Stimulated activated memory B cell treated with anti-CD40 and anti-IgM and Interleukin-4, amounts not matched to agents 10 μg/mL and 1 μg/mL and 100 μg/mL, for 72 hours (primary cell): ENCODE measurements around the gene NEK10.

Experiments used
- ATAC-seq: fragments of 150-1000 bp; cut with Tn5 transposase; 2 replicates; pipeline ENCODE4 v1.10.0; 2021
- H3K27ac Mint-ChIP-seq: one replicate; pipeline ENCODE4 v1.8.0; 2022; ENCODE audit warnings: mild to moderate bottlenecking, mixed read lengths
- H3K27me3 Mint-ChIP-seq: one replicate; pipeline ENCODE4 v1.8.0; 2022; ENCODE audit warnings: mixed read lengths
- H3K36me3 Mint-ChIP-seq: one replicate; pipeline ENCODE4 v1.8.0; 2022; ENCODE audit warnings: mixed read lengths
- H3K4me1 Mint-ChIP-seq: one replicate; pipeline ENCODE4 v1.8.0; 2022; ENCODE audit warnings: mixed read lengths
- H3K4me3 Mint-ChIP-seq: one replicate; pipeline ENCODE4 v1.8.0; 2022; ENCODE audit warnings: mild to moderate bottlenecking, moderate library complexity, mixed read lengths
- H3K9me3 Mint-ChIP-seq: one replicate; pipeline ENCODE4 v1.8.0; 2022; ENCODE audit warnings: mixed read lengths

NEK10 gene

DNA sequence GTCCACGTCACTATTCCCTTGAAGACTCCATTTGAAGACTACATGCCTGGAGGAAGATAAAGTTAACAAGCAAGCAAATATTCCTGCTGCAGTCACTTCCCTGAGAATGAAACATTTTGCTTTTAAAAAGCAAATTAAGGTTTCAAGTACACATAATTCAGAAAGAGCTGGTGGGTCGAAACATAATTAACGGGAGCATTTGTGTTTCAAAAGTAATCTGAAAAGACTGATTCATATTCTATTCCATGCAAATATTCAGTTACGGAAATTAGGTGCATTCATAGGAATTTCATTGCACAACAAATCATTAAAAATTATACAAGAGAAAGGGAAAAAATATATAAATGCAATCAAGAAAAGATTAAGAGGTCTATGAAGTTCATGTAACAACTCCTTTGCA lies 260.9 kb downstream of the NEK10 start:
- no peak for ATAC-seq
- H3K27ac Mint-ChIP-seq: no peak overlapping the region

DNA sequence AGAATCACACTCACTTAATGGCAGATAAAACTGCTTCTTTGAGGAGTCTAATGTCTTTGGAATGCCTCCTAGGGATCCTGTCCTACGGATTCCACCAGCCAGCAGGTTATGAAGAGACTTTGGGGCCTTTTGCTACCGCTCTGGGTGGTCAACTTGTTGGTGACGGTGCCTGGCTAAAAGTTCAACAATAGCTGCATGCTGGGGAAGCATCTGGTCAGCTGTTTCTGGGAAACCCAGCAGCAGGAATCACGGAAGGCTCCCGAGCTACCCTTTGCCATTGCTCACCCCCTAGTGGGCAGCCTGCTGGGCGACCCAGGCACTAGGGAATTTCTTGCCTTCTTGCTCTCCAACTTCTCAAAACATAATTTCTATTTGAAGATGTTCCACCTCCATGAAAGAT lies 263.3 kb downstream of the NEK10 start:
- H3K9me3 Mint-ChIP-seq: no peaks in the 10 kb centered on the region
- H3K27ac Mint-ChIP-seq: no peak overlapping the region
- no peak for ATAC-seq
- H3K36me3 Mint-ChIP-seq: no peaks in the 10 kb centered on the region
- no peak overlapping the region for H3K4me3 Mint-ChIP-seq
- no peaks in the 10 kb centered on the region for H3K27me3 Mint-ChIP-seq
- H3K4me1 Mint-ChIP-seq: no peaks in the 10 kb centered on the region

More for the DNA sequence above, 260.9 kb downstream of the NEK10 start:
- Mint-ChIP-seq H3K36me3 (no peaks in the 10 kb centered on the region), H3K4me3 (no peak overlapping the region), H3K4me1 (no peaks in the 10 kb centered on the region), H3K9me3 (no peaks in the 10 kb centered on the region), H3K27me3 (no peaks in the 10 kb centered on the region)

DNA sequence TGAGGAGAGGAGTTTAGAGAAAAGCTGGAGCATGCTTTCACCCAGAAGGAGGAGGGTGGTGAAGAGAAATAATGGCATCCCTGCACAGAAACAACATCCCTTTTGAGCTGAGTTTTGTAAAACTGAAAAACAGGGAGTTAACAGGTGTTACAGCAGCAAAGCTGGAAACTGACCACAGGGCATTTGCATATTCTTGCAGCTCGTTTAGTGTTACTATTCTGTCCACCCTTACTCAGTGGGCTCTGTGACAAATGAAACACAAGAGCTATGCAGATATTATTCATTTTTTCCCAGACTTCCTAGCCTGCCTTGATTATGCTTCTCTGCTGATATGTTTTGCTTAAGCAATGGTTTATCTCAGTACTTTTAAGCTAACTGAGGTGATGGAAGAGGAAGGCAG lies 272.0 kb downstream of the NEK10 start:
- Mint-ChIP-seq H3K4me3 (no peak overlapping the region), H3K36me3 (no peaks in the 10 kb centered on the region), H3K4me1 (peaks cover 6% of the 10 kb centered on the region), H3K27ac (no peak overlapping the region), H3K9me3 (no peaks in the 10 kb centered on the region), H3K27me3 (no peaks in the 10 kb centered on the region)
- ATAC-seq: no peak

DNA sequence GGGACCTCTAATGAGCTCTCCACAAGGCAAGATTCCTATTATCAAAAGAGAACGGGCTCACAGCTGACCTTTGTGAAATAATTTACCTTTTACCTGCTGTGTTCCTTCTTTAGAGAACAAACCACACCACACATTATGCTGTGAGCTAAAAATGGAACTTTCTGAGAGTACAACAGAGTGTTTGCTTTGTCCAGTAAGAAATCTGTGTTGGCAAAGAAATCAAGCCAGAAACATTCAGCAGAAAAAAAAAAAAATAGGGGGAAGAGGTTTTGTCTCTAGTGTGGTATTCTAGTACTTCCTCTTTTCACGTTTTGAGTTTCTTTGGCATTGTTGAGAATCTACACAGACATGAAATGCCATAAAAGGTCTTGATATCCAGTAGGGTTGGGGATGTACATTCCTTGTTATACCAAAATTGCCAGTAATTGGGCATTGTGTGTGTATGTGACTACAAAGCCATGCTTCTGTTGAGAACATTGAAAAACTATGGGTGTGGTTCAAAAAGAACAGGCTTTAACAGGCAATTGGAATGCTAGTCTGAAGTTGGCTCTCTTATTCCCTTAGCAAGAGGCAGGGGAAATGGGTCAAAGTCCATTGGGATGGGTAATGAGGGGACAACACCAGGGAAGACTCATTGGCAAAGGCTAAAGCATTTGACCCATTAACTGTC lies 273.5 kb downstream of the NEK10 start:
- H3K4me1 Mint-ChIP-seq: peaks cover 6% of the 10 kb centered on the region
- H3K36me3 Mint-ChIP-seq: no peaks in the 10 kb centered on the region
- H3K9me3 Mint-ChIP-seq: no peaks in the 10 kb centered on the region
- H3K27ac Mint-ChIP-seq: no peak overlapping the region
- H3K4me3 Mint-ChIP-seq: no peak overlapping the region
- no peak for ATAC-seq
- no peaks in the 10 kb centered on the region for H3K27me3 Mint-ChIP-seq

DNA sequence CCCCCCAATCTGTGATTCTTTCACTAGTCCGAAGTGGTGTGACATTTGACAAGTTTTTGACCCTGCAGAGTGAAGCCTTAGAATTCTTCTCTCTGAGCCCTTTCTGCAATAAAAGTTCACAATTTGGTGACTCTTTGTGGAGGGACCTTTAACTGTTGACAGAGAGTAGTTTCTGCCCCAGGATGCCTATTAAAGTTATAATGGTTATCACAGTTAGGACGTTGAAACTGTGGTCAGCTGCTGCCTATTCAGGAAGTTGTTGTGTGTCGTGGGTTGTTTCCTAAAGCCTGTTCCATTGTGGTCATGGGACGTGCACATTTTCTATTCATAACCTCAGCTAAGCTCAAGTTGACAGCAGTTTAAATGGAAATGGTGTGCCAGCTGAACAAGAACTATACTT lies 274.5 kb downstream of the NEK10 start:
- ATAC-seq: no peak
- Mint-ChIP-seq H3K4me3 (no peak overlapping the region), H3K4me1 (peaks cover 6% of the 10 kb centered on the region), H3K27me3 (no peaks in the 10 kb centered on the region), H3K9me3 (no peaks in the 10 kb centered on the region), H3K36me3 (no peaks in the 10 kb centered on the region), H3K27ac (no peak overlapping the region)

DNA sequence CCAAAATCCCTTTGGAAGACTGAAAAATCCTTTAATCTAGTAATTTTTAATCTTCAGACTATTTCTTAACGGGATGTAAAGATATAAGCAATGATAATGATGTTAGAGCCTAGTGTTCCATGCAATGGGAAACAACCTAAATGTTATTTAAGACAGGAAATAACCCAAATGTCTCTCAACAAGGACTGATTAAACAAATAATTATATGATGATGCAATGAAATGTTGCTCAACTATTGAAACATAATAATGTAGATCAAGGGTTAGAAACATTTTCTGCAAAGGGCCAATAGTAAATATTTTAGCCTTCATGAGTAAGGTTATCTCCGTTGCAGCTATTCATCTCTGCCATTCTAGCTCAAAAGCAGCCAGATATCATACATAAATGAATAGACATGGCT lies 275.4 kb downstream of the NEK10 start:
- no peak overlapping the region for H3K4me3 Mint-ChIP-seq
- H3K4me1 Mint-ChIP-seq: peaks cover 6% of the 10 kb centered on the region
- no peaks in the 10 kb centered on the region for H3K9me3 Mint-ChIP-seq
- no peak overlapping the region for H3K27ac Mint-ChIP-seq
- no peaks in the 10 kb centered on the region for H3K36me3 Mint-ChIP-seq
- H3K27me3 Mint-ChIP-seq: no peaks in the 10 kb centered on the region
- no peak for ATAC-seq

DNA sequence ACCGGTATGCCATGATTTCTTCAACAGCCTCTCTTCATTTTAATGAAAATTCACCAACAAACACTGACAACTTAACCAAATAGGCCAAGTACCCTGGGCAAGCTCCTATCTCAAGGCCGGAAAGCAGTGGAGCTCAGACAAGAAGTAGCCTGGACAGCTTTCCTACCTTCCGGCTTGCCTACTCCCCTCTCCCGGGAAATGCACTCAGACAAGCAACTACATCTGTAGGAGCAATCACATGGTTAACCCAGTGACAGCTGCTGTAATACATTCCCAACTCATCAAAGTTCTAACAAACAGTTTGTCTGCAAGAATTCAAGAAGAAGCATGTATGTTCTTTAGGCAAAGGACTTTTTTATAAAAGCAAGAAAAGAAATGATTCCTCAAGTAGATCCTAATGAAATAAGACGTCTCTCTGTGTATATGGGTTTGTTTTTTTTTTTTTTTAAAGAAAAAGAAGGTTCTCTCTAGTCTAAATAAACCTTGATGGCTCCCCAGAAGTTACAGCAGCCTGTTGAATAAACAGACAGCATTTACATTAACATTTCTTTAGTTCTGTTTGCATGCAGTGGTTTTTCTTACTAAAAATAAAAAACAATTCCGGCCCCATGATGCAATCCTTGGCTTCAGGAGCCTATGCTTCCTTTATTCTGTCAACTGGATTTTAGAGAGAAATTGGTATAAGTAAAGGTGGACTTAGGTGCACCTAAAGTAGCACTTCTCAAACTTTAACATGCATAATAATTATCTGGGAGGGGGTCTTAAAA lies 278.7 kb downstream of the NEK10 start:
- no peaks in the 10 kb centered on the region for H3K4me1 Mint-ChIP-seq
- no peak overlapping the region for H3K27ac Mint-ChIP-seq
- no peaks in the 10 kb centered on the region for H3K36me3 Mint-ChIP-seq
- ATAC-seq: no peak
- no peak overlapping the region for H3K4me3 Mint-ChIP-seq
- no peaks in the 10 kb centered on the region for H3K9me3 Mint-ChIP-seq
- no peaks in the 10 kb centered on the region for H3K27me3 Mint-ChIP-seq

DNA sequence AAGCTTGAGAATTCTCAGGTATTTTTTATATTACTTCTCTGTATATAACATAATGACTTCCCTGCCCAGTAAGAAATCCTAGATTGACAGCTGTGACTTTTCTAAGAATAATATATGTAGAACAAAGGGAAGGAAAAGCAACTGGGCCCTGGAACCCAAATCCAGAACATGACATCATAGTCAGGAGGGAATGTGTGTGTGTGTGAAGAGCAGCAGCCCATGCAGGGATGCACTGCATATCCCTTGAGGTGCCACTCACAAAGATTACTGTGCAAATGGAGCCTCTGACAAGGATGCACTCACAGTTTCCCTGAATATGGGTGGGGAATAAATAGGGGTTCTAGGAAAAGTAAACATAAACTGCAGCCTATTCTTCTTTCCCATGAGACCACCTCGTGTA lies 279.5 kb downstream of the NEK10 start:
- Mint-ChIP-seq H3K9me3 (no peaks in the 10 kb centered on the region), H3K27me3 (no peaks in the 10 kb centered on the region)

DNA sequence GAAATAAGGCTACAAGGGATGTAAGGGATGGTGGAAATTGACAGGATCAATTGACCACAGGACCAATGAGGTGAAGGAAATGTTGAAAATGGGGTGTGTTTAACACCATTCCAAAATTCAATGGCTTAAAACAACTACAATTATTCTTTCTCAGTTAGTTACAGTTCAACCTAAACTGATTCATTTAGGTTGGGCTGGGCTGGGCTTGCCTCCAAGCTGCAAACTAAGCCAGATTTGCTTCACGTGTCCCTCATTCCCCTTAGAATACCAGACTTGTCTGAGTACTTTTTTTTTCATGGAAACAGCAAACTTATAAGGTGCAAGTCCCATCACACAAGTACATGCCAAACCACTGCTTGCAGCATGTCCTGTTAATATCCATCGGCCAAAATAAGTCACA lies 280.1 kb downstream of the NEK10 start:
- Mint-ChIP-seq H3K4me1 (no peaks in the 10 kb centered on the region), H3K36me3 (no peaks in the 10 kb centered on the region), H3K27ac (no peak overlapping the region), H3K4me3 (no peak overlapping the region), H3K27me3 (no peaks in the 10 kb centered on the region), H3K9me3 (no peaks in the 10 kb centered on the region)
- no peak for ATAC-seq

More for the DNA sequence above, 279.5 kb downstream of the NEK10 start:
- H3K36me3 Mint-ChIP-seq: no peaks in the 10 kb centered on the region
- no peak overlapping the region for H3K27ac Mint-ChIP-seq
- no peak overlapping the region for H3K4me3 Mint-ChIP-seq
- H3K4me1 Mint-ChIP-seq: no peaks in the 10 kb centered on the region
- ATAC-seq: no peak

DNA sequence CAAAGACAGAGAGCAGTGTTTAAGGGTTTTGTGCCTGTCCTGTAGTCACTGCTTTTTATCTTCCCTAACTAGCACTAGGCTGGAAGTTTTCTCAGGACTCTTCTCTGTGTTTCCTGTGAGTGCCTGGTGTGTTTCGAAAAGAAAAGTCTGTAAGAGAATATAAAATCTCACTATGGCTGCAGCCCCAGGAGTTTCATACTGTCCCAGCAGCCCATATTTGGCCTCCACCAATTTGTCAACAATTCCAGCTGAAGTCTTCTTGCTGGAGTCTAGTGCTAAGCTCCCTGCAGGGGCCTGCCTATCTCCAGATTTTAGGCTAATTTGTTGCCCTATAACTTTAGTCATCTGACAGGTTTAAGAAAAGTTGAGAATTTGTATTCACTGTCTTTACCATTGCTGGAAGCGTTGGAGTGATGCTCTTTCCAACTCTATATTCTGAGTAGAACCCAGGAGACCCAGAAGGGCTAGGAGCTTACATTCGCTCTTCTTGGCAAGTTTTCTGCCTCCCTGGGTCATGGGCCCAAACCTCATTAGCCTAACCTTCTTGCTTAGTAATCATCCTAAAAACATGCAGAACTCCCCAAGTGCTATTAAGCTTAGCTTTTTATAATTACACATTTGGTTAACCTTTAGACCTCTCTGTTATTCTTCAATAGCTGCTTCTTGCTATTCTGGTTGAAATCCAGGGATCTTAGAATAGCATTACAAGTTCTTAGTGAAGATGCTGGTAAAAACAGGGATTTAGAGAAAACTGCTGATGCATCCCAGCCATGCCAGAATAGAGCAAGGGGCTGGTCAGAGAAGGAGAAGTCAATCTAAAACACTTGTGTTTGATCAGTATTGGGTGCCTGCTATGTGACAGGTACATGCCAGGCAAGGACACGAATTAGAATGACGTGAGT lies 283.1 kb downstream of the NEK10 start:
- H3K36me3 Mint-ChIP-seq: no peaks in the 10 kb centered on the region
- H3K4me3 Mint-ChIP-seq: no peak overlapping the region
- no peaks in the 10 kb centered on the region for H3K9me3 Mint-ChIP-seq
- no peaks in the 10 kb centered on the region for H3K27me3 Mint-ChIP-seq
- no peak for ATAC-seq
- no peaks in the 10 kb centered on the region for H3K4me1 Mint-ChIP-seq
- H3K27ac Mint-ChIP-seq: no peak overlapping the region

DNA sequence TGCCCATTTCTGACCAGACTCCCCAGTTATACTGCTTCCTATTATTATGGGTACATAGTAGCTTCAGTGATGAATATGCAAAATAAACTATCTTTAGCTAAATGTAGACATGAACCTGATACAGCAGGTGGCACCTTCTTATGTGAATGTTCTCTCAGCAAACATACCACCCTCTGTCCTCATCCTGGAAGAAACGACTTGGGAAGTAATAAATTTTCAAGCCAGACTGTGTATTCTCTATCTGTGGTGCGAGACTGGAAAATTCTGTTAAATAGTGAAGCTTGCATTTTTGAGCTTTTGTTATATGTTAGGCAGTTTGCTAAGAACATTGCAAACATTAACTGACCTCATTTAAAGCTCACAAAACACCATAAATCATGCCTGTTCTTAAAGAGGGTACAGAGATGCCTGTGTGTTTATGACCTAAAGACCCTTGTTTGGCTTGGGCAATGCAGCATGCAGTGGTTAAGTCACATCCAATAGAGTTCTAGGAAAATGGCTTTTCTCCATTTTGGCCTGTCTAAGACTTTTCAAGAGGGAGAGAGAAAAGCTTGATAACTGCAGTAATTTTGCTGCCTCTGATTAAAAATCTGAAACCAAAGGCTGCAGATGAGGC lies 287.1 kb downstream of the NEK10 start:
- H3K4me1 Mint-ChIP-seq: no peaks in the 10 kb centered on the region
- no peaks in the 10 kb centered on the region for H3K36me3 Mint-ChIP-seq
- H3K27ac Mint-ChIP-seq: no peak overlapping the region
- H3K27me3 Mint-ChIP-seq: no peaks in the 10 kb centered on the region
- no peak overlapping the region for H3K4me3 Mint-ChIP-seq
- no peak for ATAC-seq
- H3K9me3 Mint-ChIP-seq: no peaks in the 10 kb centered on the region

DNA sequence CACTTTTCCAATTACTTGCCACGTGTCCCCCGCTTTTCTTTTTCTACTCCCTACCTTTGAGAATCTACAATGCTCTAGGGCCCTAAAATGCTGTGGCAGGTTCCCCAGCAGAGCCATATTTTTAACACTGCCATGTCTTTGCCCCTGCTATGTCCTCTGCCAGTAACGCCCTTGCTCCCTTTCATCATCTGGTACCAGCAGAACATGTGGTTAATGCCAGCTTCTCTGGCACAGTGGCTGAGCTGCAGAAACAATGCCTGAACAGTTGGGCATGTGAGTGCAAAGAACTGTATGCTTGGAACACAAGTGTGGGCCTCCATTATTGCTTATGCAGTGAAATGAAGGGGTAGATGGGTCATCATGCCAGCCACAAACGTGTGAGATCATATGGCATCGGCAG lies 287.6 kb downstream of the NEK10 start:
- no peaks in the 10 kb centered on the region for H3K27me3 Mint-ChIP-seq
- no peak overlapping the region for H3K27ac Mint-ChIP-seq
- peak; percentile 22 for ATAC-seq
- no peak overlapping the region for H3K4me3 Mint-ChIP-seq
- H3K36me3 Mint-ChIP-seq: no peaks in the 10 kb centered on the region
- no peaks in the 10 kb centered on the region for H3K9me3 Mint-ChIP-seq
- no peaks in the 10 kb centered on the region for H3K4me1 Mint-ChIP-seq

DNA sequence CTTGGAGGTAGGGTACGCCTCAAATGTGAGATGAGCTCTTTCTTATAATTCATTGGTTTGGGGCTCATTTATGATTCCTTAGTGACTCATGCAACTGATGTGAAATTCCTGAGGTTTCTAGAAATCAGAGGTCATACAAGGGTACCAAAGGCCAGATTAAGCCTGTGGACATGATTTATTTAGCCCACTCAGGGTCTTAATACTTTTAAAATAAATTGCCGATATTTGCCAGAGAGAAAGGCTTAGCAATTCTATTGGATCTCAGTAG lies 289.0 kb downstream of the NEK10 start:
- no peaks in the 10 kb centered on the region for H3K27me3 Mint-ChIP-seq
- no peak overlapping the region for H3K27ac Mint-ChIP-seq
- no peaks in the 10 kb centered on the region for H3K36me3 Mint-ChIP-seq
- H3K4me1 Mint-ChIP-seq: no peaks in the 10 kb centered on the region
- H3K9me3 Mint-ChIP-seq: no peaks in the 10 kb centered on the region
- no peak overlapping the region for H3K4me3 Mint-ChIP-seq
- no peak for ATAC-seq

DNA sequence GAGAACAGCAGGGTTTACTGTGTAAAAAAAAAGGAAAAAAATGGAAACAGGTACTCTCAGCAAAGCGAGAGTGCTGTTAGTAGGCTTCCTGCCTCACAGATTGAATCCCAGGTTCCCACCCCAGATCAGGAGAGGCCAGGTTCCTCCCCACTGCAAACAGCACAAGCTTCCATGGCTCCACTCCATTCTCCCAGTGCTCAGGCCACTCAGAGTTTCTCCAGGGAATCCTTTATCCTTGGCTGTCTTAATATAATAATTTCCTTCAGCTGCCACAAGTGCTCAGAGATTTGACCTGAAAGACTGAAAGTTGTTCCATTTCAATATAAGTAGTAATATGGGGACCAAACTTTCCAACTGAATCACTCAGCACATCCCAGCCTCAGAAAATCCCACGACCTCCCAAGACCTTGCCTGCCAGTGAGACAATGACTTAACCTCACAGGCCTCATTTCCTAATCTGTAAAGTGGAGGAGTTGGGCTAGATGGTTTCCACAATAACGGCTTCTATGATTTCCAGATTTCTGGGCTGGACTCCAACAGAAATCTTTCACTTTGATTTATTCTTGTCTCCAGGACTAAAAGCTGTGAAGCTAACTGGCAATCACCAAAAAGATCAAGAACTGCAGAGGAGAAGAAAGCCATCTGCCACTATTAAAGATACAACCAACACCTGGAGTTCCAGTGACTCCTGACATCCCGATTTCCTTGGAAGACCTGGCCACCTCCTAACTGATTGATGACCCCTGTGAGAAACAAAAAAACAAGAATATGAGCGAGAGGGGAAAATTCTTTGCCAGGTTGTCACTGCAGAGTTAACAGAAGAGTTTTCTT lies 289.5 kb downstream of the NEK10 start:
- Mint-ChIP-seq H3K9me3 (no peaks in the 10 kb centered on the region), H3K36me3 (no peaks in the 10 kb centered on the region), H3K27ac (no peak overlapping the region), H3K27me3 (no peaks in the 10 kb centered on the region), H3K4me3 (no peak overlapping the region), H3K4me1 (no peaks in the 10 kb centered on the region)
- ATAC-seq: no peak
